ENCODE results near the gene BSN. TPM values are rescaled to one million over a fixed set of nuclear protein-coding genes. Genes with fewer than 3 reads are reported as not detected.

BSN gene
- total RNA-seq, 3 donors from 2014 or later: 0.17 to 1.2 (median 0.36) TPM

GRCh38 chr3:49652218-49652902 lies 98.1 kb downstream of the BSN start:
- TF ChIP-seq, protein P1, sequence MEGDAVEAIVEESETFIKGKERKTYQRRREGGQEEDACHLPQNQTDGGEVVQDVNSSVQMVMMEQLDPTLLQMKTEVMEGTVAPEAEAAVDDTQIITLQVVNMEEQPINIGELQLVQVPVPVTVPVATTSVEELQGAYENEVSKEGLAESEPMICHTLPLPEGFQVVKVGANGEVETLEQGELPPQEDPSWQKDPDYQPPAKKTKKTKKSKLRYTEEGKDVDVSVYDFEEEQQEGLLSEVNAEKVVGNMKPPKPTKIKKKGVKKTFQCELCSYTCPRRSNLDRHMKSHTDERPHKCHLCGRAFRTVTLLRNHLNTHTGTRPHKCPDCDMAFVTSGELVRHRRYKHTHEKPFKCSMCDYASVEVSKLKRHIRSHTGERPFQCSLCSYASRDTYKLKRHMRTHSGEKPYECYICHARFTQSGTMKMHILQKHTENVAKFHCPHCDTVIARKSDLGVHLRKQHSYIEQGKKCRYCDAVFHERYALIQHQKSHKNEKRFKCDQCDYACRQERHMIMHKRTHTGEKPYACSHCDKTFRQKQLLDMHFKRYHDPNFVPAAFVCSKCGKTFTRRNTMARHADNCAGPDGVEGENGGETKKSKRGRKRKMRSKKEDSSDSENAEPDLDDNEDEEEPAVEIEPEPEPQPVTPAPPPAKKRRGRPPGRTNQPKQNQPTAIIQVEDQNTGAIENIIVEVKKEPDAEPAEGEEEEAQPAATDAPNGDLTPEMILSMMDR (IDR thresholded peaks at IDR 0.05): no peak
- Histone ChIP-seq H3K4me1 (ENCODE audit: low read depth) (no peaks in the 10 kb centered on the region), H3K4me3 (no peak overlapping the region), H3K36me3 (ENCODE audit: low read depth) (no peaks in the 10 kb centered on the region), H3K9me3 (no peaks in the 10 kb centered on the region)
- ATAC-seq (no peak), DNase-seq (peak in 1 of 3 donors; percentile 35)
- intact Hi-C loops (cut with DNase I, micrococcal nuclease): no loop called here

DNA sequence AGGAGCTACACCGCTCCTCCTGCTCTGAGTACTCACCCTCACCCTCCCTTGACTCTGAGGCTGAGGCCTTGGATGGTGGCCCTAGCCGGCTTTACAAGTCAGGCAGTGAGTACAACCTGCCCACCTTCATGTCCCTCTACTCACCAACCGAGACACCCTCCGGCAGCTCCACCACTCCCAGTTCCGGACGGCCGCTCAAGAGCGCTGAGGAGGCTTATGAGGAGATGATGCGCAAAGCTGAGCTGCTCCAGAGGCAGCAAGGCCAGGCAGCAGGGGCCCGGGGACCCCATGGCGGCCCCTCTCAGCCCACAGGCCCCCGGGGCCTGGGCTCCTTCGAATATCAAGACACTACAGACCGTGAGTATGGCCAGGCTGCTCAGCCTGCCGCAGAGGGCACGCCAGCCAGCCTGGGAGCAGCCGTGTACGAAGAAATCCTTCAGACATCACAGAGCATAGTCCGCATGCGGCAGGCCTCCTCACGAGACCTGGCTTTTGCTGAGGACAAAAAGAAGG lies 98.7 kb downstream of the BSN start:
- H3K36me3 ChIP-seq (ENCODE audit: low read depth): no peaks in the 10 kb centered on the region
- ATAC-seq (no peak), DNase-seq (no peak)
- intact Hi-C loops (cut with DNase I, micrococcal nuclease): no loop called here
- TF ChIP-seq, protein P1 (IDR thresholded peaks at IDR 0.05): no peak
- no peaks in the 10 kb centered on the region for H3K4me1 ChIP-seq (ENCODE audit: low read depth)
- no peak overlapping the region for H3K4me3 ChIP-seq
- no peaks in the 10 kb centered on the region for H3K9me3 ChIP-seq

DNA sequence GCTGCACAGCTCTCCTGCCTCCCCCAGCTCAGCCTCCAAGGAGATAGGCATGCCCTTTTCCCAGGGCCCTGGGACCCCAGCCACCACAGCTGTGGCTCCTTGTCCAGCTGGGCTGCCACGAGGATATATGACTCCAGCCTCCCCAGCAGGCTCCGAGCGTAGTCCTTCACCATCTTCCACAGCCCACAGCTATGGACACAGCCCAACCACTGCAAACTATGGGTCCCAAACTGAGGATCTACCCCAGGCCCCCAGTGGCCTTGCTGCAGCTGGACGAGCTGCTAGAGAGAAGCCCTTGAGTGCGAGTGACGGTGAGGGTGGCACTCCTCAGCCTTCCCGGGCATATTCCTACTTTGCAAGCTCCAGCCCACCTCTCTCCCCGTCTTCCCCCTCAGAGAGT lies 99.3 kb downstream of the BSN start:
- no peak for ATAC-seq
- TF ChIP-seq, protein P1 (IDR thresholded peaks at IDR 0.05): no peak
- no peak for DNase-seq
- Histone ChIP-seq H3K9me3 (no peaks in the 10 kb centered on the region), H3K36me3 (ENCODE audit: low read depth) (no peaks in the 10 kb centered on the region), H3K4me1 (ENCODE audit: low read depth) (no peaks in the 10 kb centered on the region), H3K4me3 (no peak overlapping the region)
- intact Hi-C loops (cut with DNase I, micrococcal nuclease): no loop called here

- DNase-seq: no peak
- intact Hi-C loops (cut with DNase I, micrococcal nuclease): no loop called here
- H3K36me3 ChIP-seq (ENCODE audit: low read depth): no peaks in the 10 kb centered on the region
- no peaks in the 10 kb centered on the region for H3K4me1 ChIP-seq (ENCODE audit: low read depth)
- ATAC-seq: no peak
- no peak overlapping the region for H3K4me3 ChIP-seq
- no peaks in the 10 kb centered on the region for H3K9me3 ChIP-seq
- TF ChIP-seq, protein P1 (IDR thresholded peaks at IDR 0.05): no peak
Observed at GRCh38 chr3:49654176-49654825, 100.0 kb downstream of the BSN start.

- ATAC-seq: peak; percentile 55
Observed at GRCh38 chr3:49654955-49655556, 100.8 kb downstream of the BSN start.

More at GRCh38 chr3:49654955-49655556, 100.8 kb downstream of the BSN start:
- DNase-seq: peak in 2 of 3 donors; percentile 35 to 47
- TF ChIP-seq, protein P1 (IDR thresholded peaks at IDR 0.05): no peak
- no peak overlapping the region for H3K4me3 ChIP-seq
- intact Hi-C loops (cut with DNase I, micrococcal nuclease): no loop called here
- H3K36me3 ChIP-seq (ENCODE audit: low read depth): no peaks in the 10 kb centered on the region
- H3K4me1 ChIP-seq (ENCODE audit: low read depth): no peaks in the 10 kb centered on the region
- no peaks in the 10 kb centered on the region for H3K9me3 ChIP-seq
